ENCODE measurements around the gene ADCY5. TPM values are rescaled to one million over a fixed set of nuclear protein-coding genes. Genes with fewer than 3 reads are reported as not detected.

Gene ADCY5
- total and polyA plus RNA-seq, 2 donors from 2014 or later: 7.1 to 33.6 TPM

DNA sequence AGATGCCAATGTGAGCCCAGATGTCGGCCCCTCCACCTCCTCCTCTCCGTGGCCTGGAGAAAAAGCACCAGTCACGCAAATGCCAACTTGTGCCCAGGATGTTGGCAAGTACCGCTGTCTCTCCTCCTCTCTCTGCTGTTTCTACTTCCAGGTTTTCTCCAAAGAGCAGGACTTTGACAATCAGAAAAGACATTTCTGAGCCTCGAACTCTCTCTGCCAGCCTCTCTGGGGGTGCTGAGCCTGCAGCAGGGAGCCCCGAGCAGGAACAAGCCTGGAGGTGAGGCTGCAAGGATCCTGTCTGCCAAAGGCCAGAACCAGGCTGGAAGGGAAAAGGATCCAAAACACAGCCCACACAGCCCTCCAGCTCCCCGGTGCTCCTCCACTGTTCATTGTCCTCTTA, 157.5 kb downstream of the ADCY5 start:
- Histone ChIP-seq H3K27ac (ENCODE audit: low read depth in 2 of 2, low read length in 2 of 2) (no peak overlapping the region), H3K9ac (ENCODE audit: low read length in 3 of 3) (no peak overlapping the region), H3K9me3 (ENCODE audit: control insufficient read depth in 2 of 3, insufficient read depth in 1 of 3, low read length in 3 of 3) (no peaks in the 10 kb centered on the region), H3K4me1 (ENCODE audit: control insufficient read depth in 2 of 3, insufficient read depth in 2 of 3, low read depth in 1 of 3, low read length in 3 of 3) (no peaks in the 10 kb centered on the region), H3K27me3 (ENCODE audit: control insufficient read depth, insufficient read depth, low read length) (no peaks in the 10 kb centered on the region), H3K36me3 (ENCODE audit: control insufficient read depth in 2 of 3, insufficient read depth in 3 of 3, low read length in 3 of 3) (peaks cover 0 to 13% (median 0%) of the 10 kb centered on the region in 3 donors), H3K4me3 (ENCODE audit: low read length in 3 of 3) (no peak overlapping the region)
- FAIRE-seq (no peak), DNase-seq (no peak)
- TF ChIP-seq, protein P1, sequence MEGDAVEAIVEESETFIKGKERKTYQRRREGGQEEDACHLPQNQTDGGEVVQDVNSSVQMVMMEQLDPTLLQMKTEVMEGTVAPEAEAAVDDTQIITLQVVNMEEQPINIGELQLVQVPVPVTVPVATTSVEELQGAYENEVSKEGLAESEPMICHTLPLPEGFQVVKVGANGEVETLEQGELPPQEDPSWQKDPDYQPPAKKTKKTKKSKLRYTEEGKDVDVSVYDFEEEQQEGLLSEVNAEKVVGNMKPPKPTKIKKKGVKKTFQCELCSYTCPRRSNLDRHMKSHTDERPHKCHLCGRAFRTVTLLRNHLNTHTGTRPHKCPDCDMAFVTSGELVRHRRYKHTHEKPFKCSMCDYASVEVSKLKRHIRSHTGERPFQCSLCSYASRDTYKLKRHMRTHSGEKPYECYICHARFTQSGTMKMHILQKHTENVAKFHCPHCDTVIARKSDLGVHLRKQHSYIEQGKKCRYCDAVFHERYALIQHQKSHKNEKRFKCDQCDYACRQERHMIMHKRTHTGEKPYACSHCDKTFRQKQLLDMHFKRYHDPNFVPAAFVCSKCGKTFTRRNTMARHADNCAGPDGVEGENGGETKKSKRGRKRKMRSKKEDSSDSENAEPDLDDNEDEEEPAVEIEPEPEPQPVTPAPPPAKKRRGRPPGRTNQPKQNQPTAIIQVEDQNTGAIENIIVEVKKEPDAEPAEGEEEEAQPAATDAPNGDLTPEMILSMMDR (IDR thresholded peaks at IDR 0.05; ENCODE audit: borderline replicate concordance, extremely low read depth, insufficient read depth): no peak
- intact Hi-C loops (cut with DNase I): no loop called here

DNA sequence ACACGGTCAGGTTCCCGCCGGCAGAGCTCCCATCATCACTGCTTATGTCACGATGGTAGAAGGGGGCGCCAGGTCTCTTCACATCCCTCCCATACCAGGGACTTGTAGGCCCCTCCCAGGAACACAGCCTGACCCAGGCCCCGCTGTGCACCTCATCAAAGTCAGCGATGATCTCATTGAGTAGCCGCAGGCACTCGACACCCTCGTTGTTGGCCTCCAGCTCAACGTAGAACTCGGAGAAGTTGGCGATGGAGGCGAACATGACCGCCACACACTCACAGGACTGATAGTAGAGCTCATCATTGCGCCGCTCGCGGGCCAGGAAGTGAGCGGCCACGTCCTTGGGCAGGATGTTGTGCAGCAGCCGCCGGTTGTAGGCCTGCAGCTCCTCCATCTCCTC, 157.9 kb downstream of the ADCY5 start:
- Histone ChIP-seq H3K4me3 (ENCODE audit: low read length in 3 of 3) (no peak overlapping the region), H3K27ac (ENCODE audit: low read depth in 2 of 2, low read length in 2 of 2) (no peak overlapping the region), H3K9ac (ENCODE audit: low read length in 3 of 3) (no peak overlapping the region), H3K27me3 (ENCODE audit: control insufficient read depth, insufficient read depth, low read length) (no peaks in the 10 kb centered on the region), H3K9me3 (ENCODE audit: control insufficient read depth in 2 of 3, insufficient read depth in 1 of 3, low read length in 3 of 3) (no peaks in the 10 kb centered on the region), H3K4me1 (ENCODE audit: control insufficient read depth in 2 of 3, insufficient read depth in 2 of 3, low read depth in 1 of 3, low read length in 3 of 3) (no peaks in the 10 kb centered on the region), H3K36me3 (ENCODE audit: control insufficient read depth in 2 of 3, insufficient read depth in 3 of 3, low read length in 3 of 3) (peaks cover 0 to 13% (median 0%) of the 10 kb centered on the region in 3 donors)
- TF ChIP-seq, protein P1 (IDR thresholded peaks at IDR 0.05; ENCODE audit: borderline replicate concordance, extremely low read depth, insufficient read depth): no peak
- DNase-seq (peak in 1 of 5 donors; percentile 9), FAIRE-seq (no peak)
- intact Hi-C loops (cut with DNase I): no loop called here

DNA sequence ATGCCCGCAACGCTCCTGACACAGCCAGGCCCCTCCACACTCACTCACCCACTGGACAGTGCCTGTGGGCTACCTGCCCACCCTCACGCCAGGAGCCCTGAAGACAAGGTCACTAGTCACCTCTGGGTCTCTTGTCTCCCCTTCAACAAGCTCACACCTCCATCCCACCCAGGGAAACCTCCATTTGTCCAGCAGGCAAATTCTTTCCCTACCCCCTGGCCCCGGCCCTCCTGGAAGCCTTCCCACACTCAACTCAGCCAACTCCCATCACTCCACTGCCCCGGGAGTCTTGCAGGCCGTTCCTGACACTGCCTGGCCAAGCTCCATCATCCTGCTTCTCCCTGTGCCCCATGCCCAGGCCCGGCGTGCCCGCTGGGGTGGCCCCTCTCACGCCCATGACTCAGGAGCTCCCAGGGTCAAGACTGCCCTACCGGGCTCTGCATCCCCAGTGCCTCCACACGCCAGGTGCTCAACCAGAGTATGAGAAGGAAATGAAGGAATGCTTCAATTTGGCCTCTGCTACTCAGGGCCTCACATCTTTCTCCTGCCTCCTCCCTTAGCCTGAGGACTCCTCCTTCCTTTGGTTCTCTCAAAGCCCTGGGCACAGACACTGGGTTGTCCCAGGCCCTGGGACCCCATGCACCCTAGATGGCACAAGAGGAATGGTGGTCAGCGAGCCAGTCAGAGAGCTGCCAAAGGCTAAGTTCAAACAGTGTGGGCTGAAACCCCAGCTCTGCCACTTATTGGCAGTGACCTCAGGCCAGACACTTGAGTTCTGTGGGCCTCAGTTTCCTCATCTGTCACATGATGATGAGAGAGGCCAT, 158.6 kb downstream of the ADCY5 start:
- Histone ChIP-seq H3K4me1 (ENCODE audit: control insufficient read depth in 2 of 3, insufficient read depth in 2 of 3, low read depth in 1 of 3, low read length in 3 of 3) (no peaks in the 10 kb centered on the region), H3K4me3 (ENCODE audit: low read length in 3 of 3) (no peak overlapping the region), H3K27me3 (ENCODE audit: control insufficient read depth, insufficient read depth, low read length) (no peaks in the 10 kb centered on the region), H3K27ac (ENCODE audit: low read depth in 2 of 2, low read length in 2 of 2) (no peak overlapping the region), H3K36me3 (ENCODE audit: control insufficient read depth in 2 of 3, insufficient read depth in 3 of 3, low read length in 3 of 3) (peaks cover 0 to 13% (median 0%) of the 10 kb centered on the region in 3 donors), H3K9ac (ENCODE audit: low read length in 3 of 3) (no peak overlapping the region), H3K9me3 (ENCODE audit: control insufficient read depth in 2 of 3, insufficient read depth in 1 of 3, low read length in 3 of 3) (no peaks in the 10 kb centered on the region)
- intact Hi-C loops (cut with DNase I): no loop called here
- DNase-seq (peak in 1 of 5 donors; percentile 8), FAIRE-seq (no peak)
- TF ChIP-seq, protein P1 (IDR thresholded peaks at IDR 0.05; ENCODE audit: borderline replicate concordance, extremely low read depth, insufficient read depth): no peak
